WTC11 (cell line): ENCODE results near the gene IRF7. TPM values are rescaled to one million over a fixed set of nuclear protein-coding genes. Genes with fewer than 3 reads are reported as not detected.

ENCODE experiments used
- ATAC-seq: fragments of 200-7000 bp; cut with Tn5 transposase; 2 replicates; pipeline ENCODE4 v1.10.0; 2021; ENCODE audit warnings: mild to moderate bottlenecking, moderate library complexity
- CTCF ChIA-PET: fragments of 300-600 bp; sonication (Branson Sonifier 250); formaldehyde crosslinking; loops from one replicate; lab custom pipeline; 2021; ENCODE audit warnings: antibody characterized with exemption; lab: Charles Lee
- POLR2A ChIA-PET: fragments of 350-600 bp; sonication (Branson Sonifier 250); formaldehyde crosslinking; loops from one replicate; lab custom pipeline; 2021; ENCODE audit warnings: antibody characterized with exemption; lab: Charles Lee
- DNase-seq: peaks from one replicate; pipeline ENCODE4 v3.0.0; 2021; ENCODE audit warnings: low spot score
- H3K27ac Mint-ChIP-seq: 2 replicates; pipeline ENCODE4 v1.8.0; 2021; ENCODE audit warnings: mixed read lengths
- H3K27me3 Mint-ChIP-seq: 2 replicates; pipeline ENCODE4 v1.8.0; 2021; ENCODE audit warnings: low read depth, mild to moderate bottlenecking, moderate library complexity, mixed read lengths
- H3K36me3 Mint-ChIP-seq: 2 replicates; pipeline ENCODE4 v1.8.0; 2021; ENCODE audit warnings: mixed read lengths
- H3K4me1 Mint-ChIP-seq: 2 replicates; pipeline ENCODE4 v1.8.0; 2022; ENCODE audit warnings: mixed read lengths
- H3K4me3 Mint-ChIP-seq: 2 replicates; pipeline ENCODE4 v1.8.0; 2021; ENCODE audit warnings: mild to moderate bottlenecking, moderate library complexity, mixed read lengths
- H3K9me3 Mint-ChIP-seq: 2 replicates; pipeline ENCODE4 v1.8.0; 2021; ENCODE audit warnings: mixed read lengths
- ATF1 ChIP-seq: sonication (generic); formaldehyde crosslinking; IDR thresholded peaks from 2 replicates; pipeline ENCODE4 v1.8.1; 2023; ENCODE audit warnings: mild to moderate bottlenecking, moderate library complexity, missing genetic modification reagents
- ELF4 ChIP-seq: sonication (generic); formaldehyde crosslinking; IDR thresholded peaks from 2 replicates; pipeline ENCODE4 v1.8.1; 2022; ENCODE audit warnings: low read depth, mild to moderate bottlenecking, moderate library complexity, missing genetic modification reagents
- FOXK1 ChIP-seq: sonication (generic); formaldehyde crosslinking; IDR thresholded peaks from 2 replicates; pipeline ENCODE4 v1.8.0; 2022; ENCODE audit warnings: mild to moderate bottlenecking, moderate library complexity, missing genetic modification reagents
- HMGA2 ChIP-seq: fragments of 250-450 bp; sonication (Bioruptor Pico); IDR thresholded peaks from 2 replicates; pipeline ENCODE4 v1.4.0; 2021; ENCODE audit warnings: mild to moderate bottlenecking, moderate library complexity
- MYBL2 ChIP-seq: sonication (generic); formaldehyde crosslinking; IDR thresholded peaks from 2 replicates; pipeline ENCODE4 v1.8.1; 2023; ENCODE audit warnings: mild to moderate bottlenecking, moderate library complexity, missing genetic modification reagents
- SMAD3 ChIP-seq: sonication (generic); formaldehyde crosslinking; IDR thresholded peaks from 2 replicates; pipeline ENCODE4 v1.8.0; 2022; ENCODE audit warnings: missing genetic modification reagents, mild to moderate bottlenecking, borderline replicate concordance
- SP1 ChIP-seq: sonication (generic); formaldehyde crosslinking; conservative IDR thresholded peaks from 2 replicates; pipeline ENCODE4 v1.8.1; 2022; ENCODE audit warnings: missing genetic modification reagents
- TCF7 ChIP-seq: sonication (generic); formaldehyde crosslinking; IDR thresholded peaks from 2 replicates; pipeline ENCODE4 v1.8.0; 2022; ENCODE audit warnings: mild to moderate bottlenecking, low read depth, missing genetic modification reagents, moderate library complexity
- TEAD4 ChIP-seq: sonication (generic); formaldehyde crosslinking; IDR thresholded peaks from 2 replicates; pipeline ENCODE4 v1.8.0; 2022; ENCODE audit warnings: mild to moderate bottlenecking, missing genetic modification reagents
- ZNF138 ChIP-seq: sonication (generic); formaldehyde crosslinking; conservative IDR thresholded peaks from 2 replicates; pipeline ENCODE4 v1.8.1; 2022; ENCODE audit warnings: mild to moderate bottlenecking, moderate library complexity, missing genetic modification reagents
- ZNF219 ChIP-seq: sonication (generic); formaldehyde crosslinking; IDR thresholded peaks from 2 replicates; pipeline ENCODE4 v1.8.0; 2023; ENCODE audit warnings: missing genetic modification reagents, mild to moderate bottlenecking, borderline replicate concordance
- ZNF317 ChIP-seq: sonication (generic); formaldehyde crosslinking; IDR thresholded peaks from 2 replicates; pipeline ENCODE4 v1.8.1; 2023; ENCODE audit warnings: low read depth, mild to moderate bottlenecking, moderate library complexity, missing genetic modification reagents, borderline replicate concordance
- total RNA-seq: library from RNA; stranded (reverse); gene quantifications from 3 replicates; pipeline ENCODE4 v1.2.3, GENCODE V29; 2021
- TF ChIP-seq, protein P1 (sequence below): sonication (generic); formaldehyde crosslinking; IDR thresholded peaks from 2 replicates; pipeline ENCODE4 v1.8.1; 2023; ENCODE audit warnings: mild to moderate bottlenecking, missing genetic modification reagents, moderate library complexity
- TF ChIP-seq, protein P2 (sequence below): sonication (generic); formaldehyde crosslinking; conservative IDR thresholded peaks from 2 replicates; pipeline ENCODE4 v1.8.1; 2022; ENCODE audit warnings: mild to moderate bottlenecking, missing genetic modification reagents
- TF ChIP-seq, protein P3 (sequence below): sonication (generic); formaldehyde crosslinking; IDR thresholded peaks from 2 replicates; pipeline ENCODE4 v1.8.0; 2023; ENCODE audit warnings: missing genetic modification reagents
- TF ChIP-seq, protein P4 (sequence below): sonication (generic); formaldehyde crosslinking; IDR thresholded peaks from 2 replicates; pipeline ENCODE4 v1.8.0; 2022; ENCODE audit warnings: mild to moderate bottlenecking, missing genetic modification reagents
- TF ChIP-seq, protein P5 (sequence below): sonication (generic); formaldehyde crosslinking; IDR thresholded peaks from 2 replicates; pipeline ENCODE4 v1.8.1; 2022; ENCODE audit warnings: low read depth, missing genetic modification reagents, borderline replicate concordance
- TF ChIP-seq, protein P6 (sequence below): fragments of 250-450 bp; sonication (Bioruptor Pico); conservative IDR thresholded peaks from 2 replicates; pipeline ENCODE4 v1.9.0; 2021; ENCODE audit warnings: mild to moderate bottlenecking

Gene IRF7
- total RNA-seq, 1 experiment from 2014 or later: 11.1 TPM

DNA sequence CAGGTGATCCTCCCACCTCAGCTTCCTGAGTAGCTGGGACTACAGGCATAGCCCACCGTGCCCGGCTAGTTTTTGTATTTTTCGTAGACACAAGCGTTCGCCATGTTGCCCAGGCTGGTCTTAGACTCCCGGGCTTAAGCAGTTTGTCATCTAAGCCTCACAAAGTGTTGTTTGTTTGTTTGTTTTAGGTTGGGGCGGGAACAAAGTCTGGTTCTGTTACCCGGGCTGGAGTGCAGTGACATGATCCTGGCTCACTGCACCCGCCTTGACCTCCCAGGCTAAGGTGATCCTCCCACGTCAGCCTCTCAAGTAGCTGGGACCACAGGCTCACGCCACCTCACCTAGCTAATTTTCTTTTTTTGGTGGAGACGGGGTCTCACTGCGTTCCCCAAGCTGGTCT, 12.6 kb downstream of the IRF7 start (continued):
- TF ChIP-seq, protein P1, sequence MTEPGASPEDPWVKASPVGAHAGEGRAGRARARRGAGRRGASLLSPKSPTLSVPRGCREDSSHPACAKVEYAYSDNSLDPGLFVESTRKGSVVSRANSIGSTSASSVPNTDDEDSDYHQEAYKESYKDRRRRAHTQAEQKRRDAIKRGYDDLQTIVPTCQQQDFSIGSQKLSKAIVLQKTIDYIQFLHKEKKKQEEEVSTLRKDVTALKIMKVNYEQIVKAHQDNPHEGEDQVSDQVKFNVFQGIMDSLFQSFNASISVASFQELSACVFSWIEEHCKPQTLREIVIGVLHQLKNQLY: no peak
- no peak for TF ChIP-seq SMAD3
- no peak for TF ChIP-seq FOXK1
- TF ChIP-seq, protein P2, sequence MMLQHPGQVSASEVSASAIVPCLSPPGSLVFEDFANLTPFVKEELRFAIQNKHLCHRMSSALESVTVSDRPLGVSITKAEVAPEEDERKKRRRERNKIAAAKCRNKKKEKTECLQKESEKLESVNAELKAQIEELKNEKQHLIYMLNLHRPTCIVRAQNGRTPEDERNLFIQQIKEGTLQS (CRISPR knock-in tag): no peak
- TF ChIP-seq HMGA2 (CRISPR knock-in tag): no peak
- TF ChIP-seq MYBL2: no peak
- TF ChIP-seq TCF7 (CRISPR knock-in tag): no peak
- TF ChIP-seq SP1 (CRISPR knock-in tag): no peak
- TF ChIP-seq, protein P3, sequence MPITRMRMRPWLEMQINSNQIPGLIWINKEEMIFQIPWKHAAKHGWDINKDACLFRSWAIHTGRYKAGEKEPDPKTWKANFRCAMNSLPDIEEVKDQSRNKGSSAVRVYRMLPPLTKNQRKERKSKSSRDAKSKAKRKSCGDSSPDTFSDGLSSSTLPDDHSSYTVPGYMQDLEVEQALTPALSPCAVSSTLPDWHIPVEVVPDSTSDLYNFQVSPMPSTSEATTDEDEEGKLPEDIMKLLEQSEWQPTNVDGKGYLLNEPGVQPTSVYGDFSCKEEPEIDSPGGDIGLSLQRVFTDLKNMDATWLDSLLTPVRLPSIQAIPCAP (CRISPR knock-in tag): no peak

DNA sequence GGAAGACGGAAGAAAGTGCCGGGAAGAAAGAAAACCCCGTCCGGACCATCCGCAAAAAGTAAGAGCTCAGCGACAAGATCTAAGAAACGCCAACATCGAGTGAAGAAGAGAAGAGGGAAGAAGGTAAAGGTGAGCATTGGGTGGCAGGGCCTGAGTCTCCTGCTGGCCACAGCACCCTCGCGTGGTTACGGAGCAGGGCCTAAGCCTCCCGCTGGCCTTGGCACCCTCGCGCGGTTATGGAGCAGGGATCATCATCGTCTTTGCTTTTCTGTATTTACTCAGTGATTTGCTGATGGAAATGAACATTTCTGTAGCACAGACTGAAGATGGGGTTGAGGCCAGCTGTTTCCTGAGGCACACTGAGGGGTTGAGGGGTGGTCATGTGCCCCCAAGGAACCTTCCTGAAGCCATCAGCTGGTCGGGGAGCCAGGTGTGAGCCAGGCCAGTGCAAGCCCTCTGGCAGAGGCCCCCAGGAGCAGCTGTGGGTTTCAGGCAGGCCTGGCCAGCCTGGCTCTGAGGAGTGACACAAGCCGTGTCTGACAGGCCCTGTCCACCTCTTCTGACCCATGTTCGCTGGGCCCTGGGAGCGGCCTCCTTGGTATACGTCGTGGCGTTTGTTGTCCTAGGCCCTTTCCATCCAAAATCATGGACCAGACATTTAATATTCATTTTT, 14.0 kb downstream of the IRF7 start:
- ATAC-seq (no peak), DNase-seq (no peak)
- Mint-ChIP-seq H3K4me3 (no peak overlapping the region), H3K9me3 (no peaks in the 10 kb centered on the region), H3K27me3 (no peaks in the 10 kb centered on the region)
- CTCF ChIA-PET: interaction anchor here (0.7 kb wide), 1 partner anchor 42 kb away, joined by 3 read pairs; no protein-coding TSS in a partner anchor
- TF ChIP-seq ZNF219 (CRISPR knock-in tag): no peak
- TF ChIP-seq, all 79 proteins: peak for 0
- Mint-ChIP-seq H3K4me1 (no peaks in the 10 kb centered on the region), H3K27ac (no peak overlapping the region), H3K36me3 (peaks cover 51% of the 10 kb centered on the region)
- POLR2A ChIA-PET: no interaction called here

DNA sequence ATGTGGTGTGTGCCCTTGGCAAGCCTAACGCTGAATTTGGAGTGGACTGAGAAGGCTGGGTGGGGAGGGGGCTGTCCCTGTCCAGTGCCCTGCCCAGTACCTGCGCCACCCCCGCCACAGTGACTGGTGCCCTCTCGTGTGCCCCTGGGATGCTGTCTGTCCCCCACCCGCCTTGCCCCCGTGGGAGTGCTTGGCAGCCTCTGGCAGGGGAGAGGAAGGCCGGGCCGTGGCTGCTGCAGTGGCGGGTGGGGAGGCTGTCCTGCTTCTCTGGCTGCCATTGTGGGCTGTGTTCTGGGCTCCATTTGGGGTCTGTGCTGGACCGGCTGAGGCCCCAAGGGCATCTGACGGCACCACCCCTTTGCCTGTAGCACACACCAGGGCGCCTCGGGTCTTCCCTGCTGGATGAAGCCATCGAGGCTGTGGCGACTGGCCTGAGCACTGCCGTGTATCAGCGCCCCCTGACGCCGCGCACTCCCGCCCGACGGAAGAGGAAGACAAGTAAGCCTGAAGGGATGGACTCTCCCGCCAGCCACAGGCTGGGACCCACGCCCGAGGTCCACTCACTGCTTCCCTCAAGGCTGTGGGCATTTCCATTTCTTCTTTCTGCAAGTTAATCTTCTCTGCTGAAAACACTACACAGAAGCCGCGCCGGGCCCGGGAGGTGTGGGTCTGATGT, 17.6 kb downstream of the IRF7 start:
- ChIA-PET POLR2A (interaction anchor here (0.6 kb wide), 1 partner anchor 200 kb away, joined by 3 read pairs; no protein-coding TSS in a partner anchor), CTCF (no interaction called here)
- Mint-ChIP-seq H3K4me3 (no peak overlapping the region), H3K36me3 (peaks cover 54% of the 10 kb centered on the region), H3K9me3 (no peaks in the 10 kb centered on the region), H3K27ac (no peak overlapping the region)
- DNase-seq: no peak
- ATAC-seq: no peak
- TF ChIP-seq, protein P4, sequence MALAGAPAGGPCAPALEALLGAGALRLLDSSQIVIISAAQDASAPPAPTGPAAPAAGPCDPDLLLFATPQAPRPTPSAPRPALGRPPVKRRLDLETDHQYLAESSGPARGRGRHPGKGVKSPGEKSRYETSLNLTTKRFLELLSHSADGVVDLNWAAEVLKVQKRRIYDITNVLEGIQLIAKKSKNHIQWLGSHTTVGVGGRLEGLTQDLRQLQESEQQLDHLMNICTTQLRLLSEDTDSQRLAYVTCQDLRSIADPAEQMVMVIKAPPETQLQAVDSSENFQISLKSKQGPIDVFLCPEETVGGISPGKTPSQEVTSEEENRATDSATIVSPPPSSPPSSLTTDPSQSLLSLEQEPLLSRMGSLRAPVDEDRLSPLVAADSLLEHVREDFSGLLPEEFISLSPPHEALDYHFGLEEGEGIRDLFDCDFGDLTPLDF (CRISPR knock-in tag): no peak
- no peak for TF ChIP-seq ELF4 (CRISPR knock-in tag)
- TF ChIP-seq, all 79 proteins: peak for 0
- H3K27me3 Mint-ChIP-seq: no peaks in the 10 kb centered on the region
- no peaks in the 10 kb centered on the region for H3K4me1 Mint-ChIP-seq

DNA sequence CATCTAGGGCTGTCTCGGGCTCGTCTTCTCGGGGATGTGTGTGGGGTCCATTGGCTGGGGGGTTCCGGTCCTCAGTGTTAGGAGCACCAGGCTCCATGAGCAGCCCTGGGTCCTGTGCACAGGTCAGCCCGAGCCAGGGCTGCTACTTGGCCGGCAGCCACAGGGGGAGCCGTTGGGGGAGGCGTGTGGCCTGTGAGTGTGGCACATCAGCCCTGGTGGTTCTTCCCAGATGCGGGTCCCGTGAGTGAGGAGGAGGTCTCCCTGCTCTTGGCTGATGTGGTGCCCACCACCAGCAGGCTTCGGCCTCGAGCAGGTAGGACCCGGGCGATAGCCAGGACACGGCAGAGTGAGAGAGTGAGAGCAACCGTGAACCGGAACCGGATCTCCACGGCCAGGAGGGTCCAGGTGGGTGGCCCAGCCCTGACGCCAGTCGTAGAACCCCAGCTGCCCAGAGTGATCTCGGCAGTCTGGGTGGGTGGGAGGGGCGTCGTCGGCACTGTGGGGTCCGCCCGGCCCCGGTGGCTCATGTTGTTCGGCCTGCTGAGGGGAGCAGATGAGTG, 18.5 kb downstream of the IRF7 start:
- CTCF ChIA-PET: no interaction called here
- POLR2A ChIA-PET: interaction anchor here (0.6 kb wide), 1 partner anchor 201 kb away, joined by 3 read pairs; no protein-coding TSS in a partner anchor
- DNase-seq: peak; percentile 71
- Mint-ChIP-seq H3K27me3 (no peaks in the 10 kb centered on the region), H3K4me3 (no peak overlapping the region), H3K4me1 (no peaks in the 10 kb centered on the region), H3K9me3 (no peaks in the 10 kb centered on the region), H3K27ac (peak overlapping the region; percentile 77; the same call in 1 of the 2 replicates), H3K36me3 (peaks cover 59% of the 10 kb centered on the region)
- ATAC-seq: peak; percentile 90
- TF ChIP-seq, protein P5, sequence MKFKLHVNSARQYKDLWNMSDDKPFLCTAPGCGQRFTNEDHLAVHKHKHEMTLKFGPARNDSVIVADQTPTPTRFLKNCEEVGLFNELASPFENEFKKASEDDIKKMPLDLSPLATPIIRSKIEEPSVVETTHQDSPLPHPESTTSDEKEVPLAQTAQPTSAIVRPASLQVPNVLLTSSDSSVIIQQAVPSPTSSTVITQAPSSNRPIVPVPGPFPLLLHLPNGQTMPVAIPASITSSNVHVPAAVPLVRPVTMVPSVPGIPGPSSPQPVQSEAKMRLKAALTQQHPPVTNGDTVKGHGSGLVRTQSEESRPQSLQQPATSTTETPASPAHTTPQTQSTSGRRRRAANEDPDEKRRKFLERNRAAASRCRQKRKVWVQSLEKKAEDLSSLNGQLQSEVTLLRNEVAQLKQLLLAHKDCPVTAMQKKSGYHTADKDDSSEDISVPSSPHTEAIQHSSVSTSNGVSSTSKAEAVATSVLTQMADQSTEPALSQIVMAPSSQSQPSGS (CRISPR knock-in tag): no peak
- TF ChIP-seq ZNF317 (CRISPR knock-in tag) (no peak), TEAD4 (CRISPR knock-in tag) (no peak), ATF1 (CRISPR knock-in tag) (no peak), ZNF138 (CRISPR knock-in tag) (no peak)
- TF ChIP-seq, protein P4 (CRISPR knock-in tag): no peak
- TF ChIP-seq, protein P6, sequence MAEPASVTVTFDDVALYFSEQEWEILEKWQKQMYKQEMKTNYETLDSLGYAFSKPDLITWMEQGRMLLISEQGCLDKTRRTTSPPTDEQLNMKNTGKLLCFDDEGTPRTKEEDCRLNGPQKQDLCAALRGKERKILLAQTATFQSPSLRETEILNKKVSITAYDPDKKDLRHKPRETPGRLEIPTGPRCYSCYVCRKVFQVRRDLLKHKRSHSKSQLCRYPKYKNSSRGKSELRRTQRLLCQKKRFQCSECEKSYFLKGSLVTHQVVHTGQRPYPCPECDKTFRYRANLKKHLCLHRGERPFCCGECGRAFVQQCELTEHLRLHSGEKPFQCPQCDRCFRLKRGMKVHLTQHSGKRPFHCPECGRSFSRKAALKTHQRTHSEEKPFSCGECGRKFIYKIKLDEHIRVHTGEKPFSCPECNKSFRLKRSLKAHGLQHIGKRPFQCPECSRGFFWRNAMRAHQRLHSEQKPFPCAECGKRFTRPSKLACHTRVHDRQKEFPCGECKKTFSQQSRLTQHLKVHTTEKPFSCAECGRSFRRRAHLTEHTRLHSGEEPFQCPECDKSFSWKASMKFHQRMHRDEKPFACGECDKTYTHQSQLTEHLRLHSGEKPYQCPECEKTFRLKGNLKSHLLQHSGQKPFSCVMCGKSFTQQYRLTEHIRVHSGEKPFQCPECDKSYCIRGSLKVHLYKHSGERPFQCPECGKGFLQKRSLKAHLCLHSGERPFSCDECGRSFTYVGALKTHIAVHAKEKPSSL (CRISPR knock-in tag): no peak
